ENCODE measurements around the gene FKBP6.
"Not testable (repeated sequence)": the region's sequence is repeated elsewhere in the genome, so short reads cannot be mapped to it uniquely, and the experiment has no call there.

FKBP6 gene

DNA sequence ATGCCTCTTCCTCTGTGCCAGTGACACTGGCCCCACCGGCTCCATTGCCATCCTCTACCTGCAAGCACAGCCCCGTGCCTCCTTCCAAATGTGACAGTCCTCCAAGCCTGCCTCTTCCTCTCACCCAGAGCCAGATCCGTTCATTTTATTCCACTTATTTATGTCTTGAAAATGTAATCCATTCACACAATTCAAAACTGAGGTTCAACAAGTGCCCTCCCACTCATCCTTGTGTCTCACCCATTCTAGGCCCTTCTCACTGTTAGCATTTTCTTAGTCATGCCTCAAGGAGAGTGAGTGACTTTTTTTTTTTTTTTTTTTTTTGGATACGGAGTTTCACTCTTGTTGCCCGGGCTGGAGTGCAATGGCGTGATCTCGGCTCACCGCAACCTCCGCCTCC lies 41.7 kb downstream of the FKBP6 start:
- Histone ChIP-seq H3K9me3 (ENCODE audit: severe bottlenecking) (no peaks in the 10 kb centered on the region), H3K4me3 (ENCODE audit: severe bottlenecking) (no peak overlapping the region), H3K27me3 (ENCODE audit: insufficient read depth, poor library complexity, severe bottlenecking) (no peaks in the 10 kb centered on the region), H3K27ac (ENCODE audit: poor library complexity, severe bottlenecking) (no peak overlapping the region), H3K4me1 (ENCODE audit: insufficient read depth, poor library complexity, severe bottlenecking) (no peaks in the 10 kb centered on the region), H3K36me3 (ENCODE audit: low read depth) (no peaks in the 10 kb centered on the region)
- DNase-seq (ENCODE audit: low spot score) (no peak), ATAC-seq (ENCODE audit: low read depth) (no peak)
- TF ChIP-seq CTCF (IDR thresholded peaks at IDR 0.05; ENCODE audit: poor library complexity, severe bottlenecking), result no peak

GRCh38 chr7:73373741-73374140 lies 45.8 kb downstream of the FKBP6 start:
- DNase-seq (ENCODE audit: low spot score) (no peak), ATAC-seq (ENCODE audit: low read depth) (no peak)
- Histone ChIP-seq H3K27me3 (ENCODE audit: insufficient read depth, poor library complexity, severe bottlenecking) (peaks cover 3% of the 10 kb centered on the region), H3K4me3 (ENCODE audit: severe bottlenecking) (no peak overlapping the region), H3K9me3 (ENCODE audit: severe bottlenecking) (no peaks in the 10 kb centered on the region), H3K27ac (ENCODE audit: poor library complexity, severe bottlenecking) (no peak overlapping the region), H3K4me1 (ENCODE audit: insufficient read depth, poor library complexity, severe bottlenecking) (no peaks in the 10 kb centered on the region), H3K36me3 (ENCODE audit: low read depth) (no peaks in the 10 kb centered on the region)
- no peak for TF ChIP-seq CTCF (IDR thresholded peaks at IDR 0.05; ENCODE audit: poor library complexity, severe bottlenecking)

DNA sequence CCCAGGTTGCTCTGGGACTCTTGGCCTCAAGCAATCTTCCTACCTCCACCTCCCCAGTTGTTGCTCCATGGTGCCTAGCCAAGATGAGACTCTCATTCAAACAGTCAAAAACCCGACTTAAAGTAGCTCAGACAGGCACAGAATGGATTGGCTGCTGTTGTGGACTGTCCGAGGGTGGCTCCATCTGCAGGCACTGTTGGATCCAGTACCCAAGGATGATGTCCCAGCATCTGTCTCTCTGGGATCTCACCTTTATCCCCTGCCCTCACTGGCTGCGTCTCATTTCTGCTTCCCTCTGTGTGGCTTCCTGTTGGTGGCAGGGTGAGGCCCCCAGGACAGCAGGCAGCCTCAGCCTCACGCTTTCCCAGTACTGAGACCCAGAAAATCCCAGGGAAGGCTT lies 48.3 kb downstream of the FKBP6 start:
- not testable (repeated sequence) for H3K27ac ChIP-seq (ENCODE audit: poor library complexity, severe bottlenecking); H3K27me3 ChIP-seq (ENCODE audit: insufficient read depth, poor library complexity, severe bottlenecking); H3K36me3 ChIP-seq (ENCODE audit: low read depth); H3K9me3 ChIP-seq (ENCODE audit: severe bottlenecking); DNase-seq (ENCODE audit: low spot score); H3K4me3 ChIP-seq (ENCODE audit: severe bottlenecking); ATAC-seq (ENCODE audit: low read depth); H3K4me1 ChIP-seq (ENCODE audit: insufficient read depth, poor library complexity, severe bottlenecking)

DNA sequence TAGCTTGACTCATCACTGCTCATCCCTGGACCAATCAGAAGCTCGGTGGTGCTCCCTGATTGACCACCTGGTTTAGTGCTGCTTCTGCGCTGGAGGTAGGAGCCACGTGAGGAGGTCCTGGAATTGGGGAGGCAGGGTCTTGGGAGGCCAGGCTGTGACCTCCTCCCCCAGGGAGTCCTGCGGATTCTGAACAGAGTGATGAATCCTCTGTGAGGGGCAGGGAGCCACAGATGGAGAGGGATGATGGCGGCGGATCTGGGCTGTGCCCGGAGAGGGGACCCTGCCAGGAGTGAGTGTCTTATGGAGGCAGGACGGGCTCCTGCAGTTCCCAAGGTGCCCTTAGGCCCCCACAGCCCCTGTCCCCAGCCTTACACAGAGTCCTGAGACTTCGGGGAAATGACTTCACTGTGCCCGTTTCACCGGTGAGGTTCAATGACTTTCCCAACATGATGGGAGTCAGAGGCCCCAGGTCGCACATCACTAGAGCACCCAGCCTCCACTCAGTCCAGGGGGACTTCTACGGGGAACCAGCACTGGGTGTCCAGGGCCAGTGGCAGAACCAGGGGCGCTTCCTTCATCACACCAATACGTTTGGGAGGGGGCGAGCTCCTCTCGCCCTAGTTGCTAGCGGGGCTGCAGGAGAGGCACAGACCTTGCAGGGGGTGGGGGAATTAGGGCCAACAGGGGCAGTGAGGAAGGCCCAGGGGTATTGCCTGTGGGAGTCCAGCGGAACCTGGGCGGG lies 48.9 kb downstream of the FKBP6 start:
- TF ChIP-seq CTCF (IDR thresholded peaks at IDR 0.05; ENCODE audit: poor library complexity, severe bottlenecking), result no peak
- no peak overlapping the region for H3K4me3 ChIP-seq (ENCODE audit: severe bottlenecking)
- peaks cover 7% of the 10 kb centered on the region for H3K27me3 ChIP-seq (ENCODE audit: insufficient read depth, poor library complexity, severe bottlenecking)
- no peaks in the 10 kb centered on the region for H3K4me1 ChIP-seq (ENCODE audit: insufficient read depth, poor library complexity, severe bottlenecking)
- ATAC-seq (ENCODE audit: low read depth), result no peak
- no peaks in the 10 kb centered on the region for H3K36me3 ChIP-seq (ENCODE audit: low read depth)
- no peak overlapping the region for H3K27ac ChIP-seq (ENCODE audit: poor library complexity, severe bottlenecking)
- no peaks in the 10 kb centered on the region for H3K9me3 ChIP-seq (ENCODE audit: severe bottlenecking)
- DNase-seq (ENCODE audit: low spot score), result no peak

DNA sequence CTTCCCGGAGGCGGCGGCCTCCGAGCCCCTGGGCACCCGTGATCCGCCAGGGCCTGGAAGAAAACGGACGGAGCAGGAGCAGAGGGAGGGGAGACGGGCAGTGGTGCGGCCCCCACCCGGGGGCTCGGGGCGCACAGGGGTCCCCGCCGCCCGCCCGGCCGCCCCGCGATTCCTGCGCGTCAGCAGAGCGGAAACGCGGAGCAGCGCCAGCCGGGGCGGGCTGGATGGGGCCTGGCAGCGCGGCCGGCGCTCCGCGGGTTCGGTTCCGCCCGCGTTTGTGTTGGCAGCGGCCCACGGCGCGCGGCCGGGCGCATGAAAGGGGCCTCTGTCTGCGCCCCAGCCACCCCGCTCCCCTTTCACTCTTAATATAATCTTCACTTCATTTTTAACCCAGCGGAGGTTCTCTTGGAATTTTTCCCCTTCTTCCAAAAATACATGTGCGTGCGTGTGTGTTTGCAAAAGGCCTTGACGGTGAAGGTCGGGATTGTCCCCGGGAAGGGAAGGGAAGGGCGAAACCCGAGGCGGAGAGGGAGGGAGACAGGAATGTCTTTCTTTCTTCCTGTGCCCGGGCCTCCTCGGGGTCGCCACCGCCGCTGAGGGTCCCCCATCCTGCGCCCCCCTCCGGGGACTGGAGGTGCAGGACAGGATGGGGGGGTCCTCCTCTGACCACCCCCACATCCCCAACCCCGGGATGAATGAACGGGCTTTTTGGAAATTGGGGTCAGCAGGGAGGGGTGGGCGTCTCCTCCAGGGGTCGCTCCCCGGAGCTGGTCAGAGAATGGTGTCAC lies 49.6 kb downstream of the FKBP6 start:
- not testable (repeated sequence) for H3K9me3 ChIP-seq (ENCODE audit: severe bottlenecking); H3K4me1 ChIP-seq (ENCODE audit: insufficient read depth, poor library complexity, severe bottlenecking); H3K36me3 ChIP-seq (ENCODE audit: low read depth); H3K27ac ChIP-seq (ENCODE audit: poor library complexity, severe bottlenecking); H3K4me3 ChIP-seq (ENCODE audit: severe bottlenecking); H3K27me3 ChIP-seq (ENCODE audit: insufficient read depth, poor library complexity, severe bottlenecking); DNase-seq (ENCODE audit: low spot score); ATAC-seq (ENCODE audit: low read depth)
